ENCODE results near the gene ZNF282.

The ZNF282 gene

GRCh38 chr7:149214020-149214720, 18.8 kb downstream of the ZNF282 start:
- H3K4me3 ChIP-seq (ENCODE audit: low read depth, low read length): no peak overlapping the region
- TF ChIP-seq, protein P1, sequence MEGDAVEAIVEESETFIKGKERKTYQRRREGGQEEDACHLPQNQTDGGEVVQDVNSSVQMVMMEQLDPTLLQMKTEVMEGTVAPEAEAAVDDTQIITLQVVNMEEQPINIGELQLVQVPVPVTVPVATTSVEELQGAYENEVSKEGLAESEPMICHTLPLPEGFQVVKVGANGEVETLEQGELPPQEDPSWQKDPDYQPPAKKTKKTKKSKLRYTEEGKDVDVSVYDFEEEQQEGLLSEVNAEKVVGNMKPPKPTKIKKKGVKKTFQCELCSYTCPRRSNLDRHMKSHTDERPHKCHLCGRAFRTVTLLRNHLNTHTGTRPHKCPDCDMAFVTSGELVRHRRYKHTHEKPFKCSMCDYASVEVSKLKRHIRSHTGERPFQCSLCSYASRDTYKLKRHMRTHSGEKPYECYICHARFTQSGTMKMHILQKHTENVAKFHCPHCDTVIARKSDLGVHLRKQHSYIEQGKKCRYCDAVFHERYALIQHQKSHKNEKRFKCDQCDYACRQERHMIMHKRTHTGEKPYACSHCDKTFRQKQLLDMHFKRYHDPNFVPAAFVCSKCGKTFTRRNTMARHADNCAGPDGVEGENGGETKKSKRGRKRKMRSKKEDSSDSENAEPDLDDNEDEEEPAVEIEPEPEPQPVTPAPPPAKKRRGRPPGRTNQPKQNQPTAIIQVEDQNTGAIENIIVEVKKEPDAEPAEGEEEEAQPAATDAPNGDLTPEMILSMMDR (IDR thresholded peaks at IDR 0.05; ENCODE audit: low read depth, low read length, missing control alignments): no peak
- no peak for DNase-seq (ENCODE audit: low read depth)

DNA sequence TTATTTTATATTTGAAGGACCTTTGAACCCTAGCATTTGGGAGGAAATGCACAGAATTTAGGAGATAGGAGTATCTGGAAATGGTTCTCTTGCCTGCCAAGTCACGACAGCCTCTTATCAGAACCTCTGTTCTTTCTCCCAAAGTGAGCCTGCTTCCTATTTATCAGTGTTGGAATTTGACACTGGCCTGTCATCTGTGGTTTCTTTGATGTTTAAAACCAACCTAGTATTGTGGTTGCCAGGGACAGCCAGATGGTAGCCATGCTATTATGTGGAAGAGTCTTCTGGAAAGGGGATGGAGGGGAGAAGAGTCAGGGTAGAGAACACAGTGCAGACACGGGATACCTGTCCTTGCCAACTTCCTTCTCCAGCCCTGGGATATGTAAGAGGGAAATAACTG, 21.1 kb downstream of the ZNF282 start:
- TF ChIP-seq, protein P1 (IDR thresholded peaks at IDR 0.05; ENCODE audit: low read depth, low read length, missing control alignments): no peak
- H3K4me3 ChIP-seq (ENCODE audit: low read depth, low read length): no peak overlapping the region
- no peak for DNase-seq (ENCODE audit: low read depth)

GRCh38 chr7:149217570-149217969, 22.2 kb downstream of the ZNF282 start:
- no peak for DNase-seq (ENCODE audit: low read depth)
- no peak overlapping the region for H3K4me3 ChIP-seq (ENCODE audit: low read depth, low read length)
- TF ChIP-seq, protein P1 (IDR thresholded peaks at IDR 0.05; ENCODE audit: low read depth, low read length, missing control alignments): no peak

- no peak for DNase-seq (ENCODE audit: low read depth)
- TF ChIP-seq, protein P1 (IDR thresholded peaks at IDR 0.05; ENCODE audit: low read depth, low read length, missing control alignments): no peak
- H3K4me3 ChIP-seq (ENCODE audit: low read depth, low read length): no peak overlapping the region
Observed at GRCh38 chr7:149218469-149219420, 23.4 kb downstream of the ZNF282 start.

DNA sequence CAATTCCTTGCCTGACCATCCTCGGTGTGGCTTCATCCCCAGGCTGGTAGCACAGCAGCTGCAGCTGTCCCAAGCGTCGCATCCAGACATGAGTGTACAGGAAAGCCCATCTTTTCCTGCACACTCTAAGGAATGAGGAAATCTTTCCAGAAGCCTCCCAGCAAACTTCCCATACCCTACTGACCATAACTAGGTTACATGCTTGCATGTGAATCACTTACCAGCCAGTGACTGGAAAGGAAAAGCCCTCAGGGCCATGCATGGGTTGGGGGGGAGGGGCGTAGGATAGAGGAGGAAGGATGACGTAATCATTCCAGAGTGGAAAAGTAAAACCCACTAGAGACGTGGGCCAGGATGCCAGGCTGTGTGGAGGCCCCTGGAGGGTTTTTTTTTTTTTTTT, 25.2 kb downstream of the ZNF282 start:
- DNase-seq (ENCODE audit: low read depth): no peak
- H3K4me3 ChIP-seq (ENCODE audit: low read depth, low read length): no peak overlapping the region
- TF ChIP-seq, protein P1 (IDR thresholded peaks at IDR 0.05; ENCODE audit: low read depth, low read length, missing control alignments): no peak

DNA sequence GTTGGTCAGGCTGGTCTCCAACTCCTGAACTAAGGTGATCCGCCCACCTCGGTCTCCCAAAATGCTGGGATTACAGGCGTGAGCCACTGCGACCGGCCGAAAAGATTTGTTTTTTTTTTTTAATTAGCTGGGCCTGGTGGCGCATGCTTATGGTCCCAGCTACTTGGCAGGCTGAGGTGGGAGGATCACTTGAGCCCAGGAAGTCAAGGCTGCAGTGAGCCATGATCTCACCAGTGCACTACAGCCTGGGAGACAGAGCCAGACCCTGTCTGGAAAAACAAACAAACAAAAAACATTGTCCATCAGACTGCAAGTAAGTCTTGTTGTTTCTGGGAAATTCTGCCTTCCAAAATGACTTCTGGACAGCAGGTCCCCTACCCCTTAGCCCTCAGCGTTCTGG, 27.8 kb downstream of the ZNF282 start:
- DNase-seq (ENCODE audit: low read depth): no peak
- TF ChIP-seq, protein P1 (IDR thresholded peaks at IDR 0.05; ENCODE audit: low read depth, low read length, missing control alignments): no peak
- H3K4me3 ChIP-seq (ENCODE audit: low read depth, low read length): no peak overlapping the region

All from GM12864 (cell line).